ENCODE results near the gene OR6J1.
"Not testable (repeated sequence)": the region's sequence is repeated elsewhere in the genome, so short reads cannot be mapped to it uniquely, and the experiment has no call there.

Gene OR6J1

DNA sequence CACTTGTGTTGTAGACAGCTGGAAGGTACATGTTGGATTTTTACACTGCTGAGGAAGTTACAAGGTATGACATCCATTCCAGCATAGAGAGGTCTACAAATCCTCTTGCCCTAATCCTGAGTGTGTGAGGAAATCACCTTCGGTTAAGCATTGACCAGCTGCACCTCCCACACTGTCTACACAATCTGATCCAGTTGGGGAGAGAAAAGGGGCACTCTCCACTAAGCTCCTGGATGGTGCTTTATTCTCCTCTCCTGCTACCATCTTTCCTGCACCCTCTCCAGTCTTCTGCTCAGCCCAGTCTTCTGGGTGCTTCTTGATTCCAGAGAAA, at the start of gene OR6J1:
Gene OR6J1 (minus strand): TSS at position 48 of the 331 bp plus-strand sequence. CDS start 9,541 bp downstream, outside the sequence.
- DNase-seq, result no peak

DNA sequence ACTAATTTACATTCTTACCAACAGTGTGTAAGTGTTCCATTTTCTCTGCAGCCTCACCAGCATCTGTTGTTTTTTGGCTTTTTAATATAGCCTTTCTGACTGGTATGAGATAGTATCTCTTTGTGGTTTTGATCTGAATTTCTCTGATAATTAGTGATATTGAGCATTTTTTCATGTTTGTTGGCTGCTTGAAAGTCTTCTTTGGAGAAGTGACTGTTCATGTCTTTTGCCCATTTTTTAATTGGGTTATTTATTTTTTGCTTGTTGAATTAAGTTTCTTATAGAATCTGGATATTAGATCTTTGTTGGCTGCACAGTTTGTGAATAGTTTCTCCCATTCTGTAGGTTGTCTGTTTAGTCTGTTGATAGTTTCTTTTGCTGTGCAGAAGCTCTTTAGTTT, 48.0 kb upstream of the OR6J1 start:
- DNase-seq, result no peak

DNA sequence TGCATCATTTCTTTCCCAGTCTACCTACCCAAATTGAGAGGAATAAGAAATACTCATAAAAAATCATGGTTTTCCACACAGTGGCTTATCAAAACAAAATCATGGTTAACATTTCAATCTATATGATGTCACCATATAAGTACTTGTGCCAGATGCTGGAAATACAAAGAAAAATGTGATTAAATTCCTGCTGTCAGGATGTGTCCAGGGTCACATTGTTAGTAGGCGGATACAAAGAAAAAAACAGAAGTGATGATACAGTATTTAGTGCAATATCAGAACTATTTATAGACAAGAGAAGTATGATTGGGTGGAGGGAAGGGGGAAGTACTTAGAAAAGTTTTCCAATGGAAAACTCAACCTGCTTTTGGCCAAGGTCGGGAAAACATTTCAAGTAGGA, 47.0 kb upstream of the OR6J1 start:
- DNase-seq, result no peak

DNA sequence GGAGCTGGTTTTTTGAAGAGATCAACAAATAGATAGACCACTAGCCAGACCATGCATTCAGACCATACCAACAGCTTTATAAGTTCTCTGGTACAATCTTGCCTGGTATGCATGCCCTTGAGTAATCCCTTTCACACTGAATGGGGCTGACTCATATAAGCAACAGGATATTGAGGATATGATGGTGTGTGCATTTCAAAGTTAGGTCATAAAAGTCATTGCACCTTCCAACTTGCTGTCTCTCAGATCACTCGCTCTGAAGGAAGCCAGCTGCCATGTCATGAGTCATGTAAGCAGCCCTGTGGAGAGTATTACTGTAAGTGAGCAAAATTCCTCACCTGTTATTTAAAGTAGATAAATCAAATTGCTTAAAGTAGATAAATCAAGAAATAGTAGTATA, 45.0 kb upstream of the OR6J1 start:
- peak; percentile 58 for DNase-seq

DNA sequence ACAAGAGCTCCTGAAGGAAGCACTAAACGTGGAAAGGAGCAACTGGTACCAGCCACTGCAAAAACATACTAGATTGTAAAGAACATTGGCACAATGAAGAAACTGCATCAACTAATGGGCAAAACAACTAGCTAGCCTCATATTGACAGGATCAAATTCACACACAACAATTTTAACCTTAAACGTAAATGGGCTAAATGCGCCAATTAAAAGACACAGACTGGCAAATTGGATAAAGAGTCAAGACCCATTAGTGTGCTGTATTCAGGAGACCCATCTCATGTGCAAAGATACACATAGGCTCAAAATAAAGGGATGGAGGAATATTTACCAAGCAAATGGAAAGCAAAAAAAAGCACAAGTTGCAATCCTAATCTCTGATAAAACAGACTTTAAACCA, 43.8 kb upstream of the OR6J1 start:
- not testable (repeated sequence) for DNase-seq

DNA sequence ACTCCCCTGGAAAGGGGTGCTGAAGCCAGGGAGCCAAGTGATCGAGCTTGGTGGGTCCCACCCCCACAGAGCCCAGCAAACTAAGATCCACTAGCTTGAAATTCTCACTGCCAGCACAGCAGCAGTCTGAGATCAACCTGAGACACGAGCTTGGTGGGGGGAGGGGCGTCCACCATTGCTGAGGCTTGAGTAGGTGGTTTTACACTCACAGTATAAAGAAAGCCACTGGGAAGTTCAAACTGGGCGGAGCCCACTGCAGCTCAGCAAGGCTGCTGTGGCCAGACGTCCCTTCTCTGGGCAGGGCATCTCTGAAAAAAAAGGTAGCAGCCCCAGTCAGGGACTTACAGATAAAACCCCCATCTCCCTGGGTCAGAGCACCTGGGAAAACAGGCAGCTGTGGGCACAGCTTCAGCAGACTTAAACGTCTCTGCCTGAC, 42.0 kb upstream of the OR6J1 start:
- DNase-seq, result peak; percentile 52

DNA sequence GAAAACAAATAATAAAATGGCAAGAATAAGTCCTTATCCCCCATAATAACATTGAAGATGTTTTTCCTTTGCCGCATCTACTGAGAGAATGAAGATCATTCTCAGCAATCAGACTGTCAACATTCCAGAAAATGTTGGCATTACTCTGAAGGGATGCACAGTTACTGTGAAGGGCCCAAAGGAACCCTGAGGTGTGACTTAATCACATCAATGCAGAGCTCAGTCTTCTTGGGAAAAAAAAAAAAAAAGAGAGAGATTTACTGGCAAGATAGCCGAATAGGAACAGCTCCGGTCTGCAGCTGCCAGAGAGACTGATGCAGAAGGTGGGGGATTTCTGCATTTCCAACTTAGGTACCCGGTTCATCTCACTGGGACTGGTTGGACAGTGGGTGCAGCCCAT, 41.3 kb upstream of the OR6J1 start:
- no peak for DNase-seq

DNA sequence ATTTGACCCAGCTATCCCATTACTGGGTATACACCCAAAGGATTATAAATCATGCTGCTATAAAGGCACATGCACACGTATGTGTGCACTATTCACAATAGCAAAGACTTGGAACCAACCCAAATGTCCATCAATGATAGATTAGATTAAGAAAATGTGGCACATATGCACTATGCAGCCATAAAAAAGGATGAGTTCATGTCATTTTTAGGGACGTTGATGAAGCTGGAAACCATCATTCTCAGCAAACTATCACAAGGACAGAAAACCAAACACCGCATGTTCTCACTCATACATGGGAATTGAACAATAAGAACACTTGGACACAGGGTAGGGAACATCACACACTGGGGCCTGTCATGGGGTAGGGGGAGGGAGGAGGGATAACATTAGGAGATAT, 39.3 kb upstream of the OR6J1 start:
- DNase-seq, result not testable (repeated sequence)

DNA sequence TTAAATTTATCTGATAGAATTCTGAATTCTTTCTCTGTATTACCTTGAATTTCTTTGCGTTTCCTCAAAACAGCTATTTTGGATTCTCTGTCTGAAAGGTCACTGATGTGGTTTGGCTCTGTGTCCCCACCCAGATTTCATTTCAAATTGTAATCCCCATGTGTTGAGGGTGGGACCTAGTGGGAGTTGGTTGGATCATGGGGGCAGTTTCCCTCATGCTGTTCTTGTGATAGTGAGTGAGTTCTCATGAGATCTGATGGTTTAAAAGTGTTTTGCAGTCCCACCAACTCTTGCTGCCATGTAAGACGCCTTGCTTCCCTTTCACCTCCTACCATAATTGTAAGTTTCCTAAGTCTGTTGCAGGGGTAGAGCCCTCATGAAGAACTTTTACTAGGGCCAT, 34.1 kb upstream of the OR6J1 start:
- DNase-seq, result no peak

DNA sequence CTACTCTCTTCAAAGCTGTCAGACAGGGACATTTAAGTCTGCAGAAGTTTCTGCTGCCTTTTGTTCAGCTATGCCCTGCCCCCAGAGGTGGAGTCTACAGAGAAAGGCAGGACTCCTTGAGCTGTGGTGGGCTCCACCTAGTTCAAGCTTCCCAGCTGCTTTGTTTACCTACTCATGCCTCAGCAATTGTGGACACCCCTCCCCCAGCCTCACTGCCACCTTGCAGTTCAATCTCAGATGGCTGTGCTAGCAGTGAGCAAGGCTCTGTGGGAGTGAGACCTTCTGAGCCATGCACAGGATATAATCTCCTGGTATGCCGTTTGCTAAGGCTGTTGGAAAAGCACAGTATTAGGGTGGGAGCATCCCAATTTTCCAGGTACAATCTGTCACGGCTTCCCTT, 33.4 kb upstream of the OR6J1 start:
- not testable (repeated sequence) for DNase-seq

DNA sequence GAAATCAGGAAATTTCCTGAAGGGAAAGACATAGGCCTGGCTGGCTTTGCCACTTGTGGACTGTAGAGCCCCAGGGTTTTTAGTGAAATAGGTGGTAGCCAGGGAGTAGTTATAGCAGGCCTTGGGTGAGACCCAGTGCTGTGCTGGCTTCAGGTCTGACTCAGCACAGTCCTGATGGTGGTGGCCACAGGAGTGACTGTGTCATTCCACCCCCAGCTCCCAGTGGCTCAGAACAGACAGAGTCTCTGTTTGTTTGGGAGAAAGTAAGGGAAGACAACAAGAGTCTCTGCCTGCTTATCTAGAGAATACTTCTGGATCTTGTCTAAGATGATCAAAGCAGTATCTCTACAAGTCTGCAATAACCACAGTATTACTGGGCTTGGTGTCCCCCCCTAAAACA, 27.5 kb upstream of the OR6J1 start:
- no peak for DNase-seq

DNA sequence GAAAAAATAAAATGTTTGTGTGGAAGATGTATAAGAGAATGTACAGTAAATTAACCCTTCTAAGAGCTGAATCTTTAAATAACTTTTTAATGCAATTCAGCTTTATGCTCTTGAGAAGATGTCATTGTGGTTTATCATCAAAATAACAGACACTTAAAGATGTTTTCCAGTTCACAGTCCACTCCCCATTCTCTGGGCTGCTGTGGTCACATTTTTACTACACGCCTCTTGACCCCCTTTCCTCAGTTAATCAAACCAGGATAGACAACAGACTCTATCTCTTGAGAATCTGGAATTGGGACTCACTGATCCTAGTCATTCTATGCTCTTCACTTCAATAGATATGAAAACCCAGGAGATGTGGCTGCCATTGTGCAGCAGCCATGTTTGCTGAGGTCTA, 24.7 kb upstream of the OR6J1 start:
- DNase-seq, result no peak

DNA sequence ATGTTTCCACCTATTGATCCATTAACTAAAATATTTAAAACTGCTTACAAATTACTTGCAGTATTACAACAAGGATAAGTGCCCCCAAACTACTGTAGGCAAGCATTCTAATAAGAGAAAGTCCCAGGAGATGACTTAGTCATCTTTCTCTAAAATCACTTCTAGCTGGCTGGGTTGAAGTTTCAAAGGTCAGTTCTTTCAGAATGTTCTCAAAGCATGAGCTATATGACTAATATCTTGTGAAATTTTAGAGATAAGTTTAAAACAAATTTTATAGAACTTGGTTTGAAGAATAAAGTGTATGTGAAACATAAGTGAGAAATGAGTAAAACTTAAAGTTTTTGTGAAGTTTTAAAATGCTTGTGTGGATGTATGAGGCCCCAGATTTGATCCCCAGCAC, 24.3 kb upstream of the OR6J1 start:
- no peak for DNase-seq

DNA sequence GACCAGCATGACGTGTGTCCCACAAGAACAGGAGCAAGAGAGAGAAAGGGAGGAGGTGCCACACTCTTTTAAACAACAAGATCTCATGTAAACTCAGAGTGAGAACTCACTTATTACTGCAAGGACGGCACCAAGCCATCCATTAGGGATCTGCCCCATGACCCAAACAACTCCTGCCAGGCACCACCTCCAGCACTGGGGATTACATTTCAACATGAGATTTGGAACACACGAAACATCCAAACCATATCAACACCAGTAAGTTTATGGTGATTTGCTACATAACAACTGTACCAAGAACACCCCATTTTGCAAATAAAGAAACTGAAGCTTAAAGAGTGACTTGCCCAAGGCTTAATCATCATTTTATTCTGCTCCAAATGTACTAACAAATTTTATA, 23.7 kb upstream of the OR6J1 start:
- no peak for DNase-seq

DNA sequence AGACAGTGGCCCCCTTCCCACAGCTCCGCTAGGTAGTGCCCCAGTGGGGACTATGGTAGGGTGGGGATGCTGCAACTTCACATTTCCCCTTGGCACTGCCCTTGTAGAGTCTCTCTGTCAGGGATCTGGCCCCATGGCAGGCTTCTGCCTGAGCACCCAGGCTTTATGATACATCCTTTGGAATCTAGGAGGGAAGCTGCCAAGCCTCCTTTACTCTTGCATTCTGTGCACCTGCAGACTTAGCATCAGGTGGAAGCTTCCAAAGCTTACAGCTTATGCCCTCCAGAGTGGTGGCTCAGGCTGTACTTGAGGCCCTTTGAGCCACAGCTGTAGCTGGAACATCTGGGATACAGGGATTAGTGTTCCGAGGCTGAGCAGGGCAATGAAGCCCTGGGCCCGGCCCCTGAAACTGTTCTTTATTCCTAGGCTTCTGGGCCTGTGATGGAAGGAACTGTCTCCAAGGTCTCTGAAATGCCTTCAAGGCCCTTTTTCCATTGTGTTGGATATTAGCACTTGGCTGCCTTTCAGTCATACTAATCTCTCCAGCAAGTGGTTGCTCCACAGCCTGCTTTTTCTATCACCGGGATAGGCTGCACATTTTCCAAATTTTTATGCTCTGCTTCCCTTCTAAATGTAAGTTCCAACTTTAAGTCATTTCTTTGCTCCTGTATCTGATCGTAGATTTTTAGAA, 22.2 kb upstream of the OR6J1 start:
- no peak for DNase-seq

DNA sequence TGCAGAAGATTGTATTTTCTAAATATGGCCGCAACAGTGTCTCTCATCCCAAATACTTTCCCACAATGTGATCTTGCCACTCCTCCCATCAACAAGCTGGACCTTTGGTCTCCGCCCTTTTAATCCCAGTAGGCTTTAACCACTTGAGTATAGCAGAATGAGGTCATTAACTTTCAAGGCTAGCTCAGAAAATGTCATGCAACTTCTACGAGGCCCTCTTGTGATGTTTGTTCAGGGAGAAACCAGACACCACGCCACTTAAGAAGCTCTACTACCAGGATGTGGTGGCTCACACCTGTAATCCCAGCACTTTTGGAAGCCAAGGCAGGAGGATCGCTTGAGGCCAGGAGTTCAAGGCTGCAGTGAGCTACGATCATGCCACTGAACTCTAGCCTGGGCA, 20.1 kb upstream of the OR6J1 start:
- no peak for DNase-seq

DNA sequence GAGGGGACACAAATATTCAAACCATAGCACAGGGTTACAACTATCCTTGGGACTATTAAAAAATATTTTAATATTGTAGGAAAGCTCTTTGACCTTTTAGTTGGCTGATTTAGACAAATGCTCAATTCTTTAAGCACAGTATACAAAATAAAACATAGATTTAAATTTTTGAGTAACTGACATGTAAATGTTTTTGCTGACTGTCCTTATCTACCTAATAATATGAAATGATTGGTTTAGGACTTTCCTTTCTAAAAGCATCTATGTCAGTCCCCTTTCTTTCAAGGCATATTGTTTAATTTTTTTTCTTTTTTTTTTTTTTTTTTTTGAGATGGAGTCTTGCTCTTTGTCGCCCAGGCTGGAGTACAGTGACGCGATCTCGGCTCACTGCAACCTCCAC, 16.5 kb upstream of the OR6J1 start:
- no peak for DNase-seq

DNA sequence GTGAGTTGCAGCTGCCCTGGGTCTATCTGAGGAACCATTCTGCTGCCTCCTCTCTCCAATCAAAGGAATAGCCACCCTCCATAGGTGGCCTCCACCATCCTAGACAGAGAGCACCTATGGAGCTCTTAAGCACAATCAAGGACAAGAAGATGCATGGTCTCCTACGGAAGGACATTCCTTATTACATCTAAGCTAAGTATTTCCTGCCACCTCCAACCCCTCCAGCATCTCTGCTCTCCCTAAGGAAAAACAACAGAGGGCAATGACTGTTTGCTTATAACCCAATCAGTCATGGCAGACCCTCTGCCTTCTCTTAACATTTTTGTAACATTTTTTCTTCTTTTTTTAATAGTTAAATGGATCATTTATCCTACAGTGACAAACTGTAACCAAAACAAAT, 14.8 kb upstream of the OR6J1 start:
- DNase-seq, result no peak

DNA sequence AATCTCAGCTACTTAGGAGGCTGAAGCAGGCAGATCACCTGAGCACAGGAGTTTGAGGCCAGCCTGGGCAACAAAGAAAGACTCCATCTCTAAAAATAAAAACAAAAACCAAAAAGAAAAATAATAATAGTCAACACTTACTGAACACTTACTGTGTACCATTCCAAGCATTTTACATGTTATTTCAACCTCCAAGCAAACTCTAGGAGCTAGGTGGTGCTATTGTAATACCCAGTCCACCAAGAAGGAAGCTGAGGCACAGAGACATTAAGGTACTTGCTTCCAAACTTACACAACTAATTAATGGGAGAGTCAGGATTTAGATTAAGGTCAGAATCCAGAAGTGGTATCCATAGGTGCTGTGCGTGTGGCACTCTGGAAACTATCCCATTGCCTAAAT, 13.7 kb upstream of the OR6J1 start:
- DNase-seq, result no peak

DNA sequence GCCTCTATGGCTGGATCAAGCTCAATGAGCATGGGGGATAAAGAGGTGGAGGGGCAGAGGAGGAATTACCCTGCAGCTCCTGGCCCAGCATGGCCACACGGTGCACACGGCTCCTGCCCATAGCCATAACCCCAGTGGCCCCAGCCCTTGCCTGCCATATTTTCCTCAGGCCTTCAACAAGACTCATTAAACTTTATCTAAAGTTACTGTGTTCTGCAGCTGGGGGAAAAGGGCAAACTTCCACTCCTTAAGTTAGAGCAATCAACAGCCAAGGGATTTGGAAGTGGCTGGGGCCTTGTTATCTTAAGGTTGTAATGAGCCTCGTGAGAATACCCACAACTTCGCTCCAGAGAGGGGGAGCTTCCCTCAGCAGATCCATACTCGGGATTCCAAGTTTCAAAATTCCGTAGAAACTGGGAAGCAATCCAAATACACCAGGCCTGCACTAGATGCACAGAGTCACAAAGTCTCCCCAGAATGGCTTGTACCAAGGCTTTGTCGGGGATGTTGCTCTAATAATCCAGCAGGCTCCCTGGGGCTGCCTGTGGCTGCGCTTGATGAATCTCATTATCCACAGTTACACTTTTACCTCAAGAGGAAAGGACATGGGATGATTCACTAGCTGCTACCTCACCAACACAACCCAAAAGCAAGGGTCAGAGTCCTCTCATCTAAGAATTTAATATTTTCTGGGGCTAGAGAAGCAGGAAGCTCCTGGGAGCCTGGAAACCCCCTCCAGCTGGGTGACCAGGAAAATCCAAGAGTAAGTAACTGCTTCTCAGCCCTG, 13.0 kb upstream of the OR6J1 start:
- no peak for DNase-seq

DNA sequence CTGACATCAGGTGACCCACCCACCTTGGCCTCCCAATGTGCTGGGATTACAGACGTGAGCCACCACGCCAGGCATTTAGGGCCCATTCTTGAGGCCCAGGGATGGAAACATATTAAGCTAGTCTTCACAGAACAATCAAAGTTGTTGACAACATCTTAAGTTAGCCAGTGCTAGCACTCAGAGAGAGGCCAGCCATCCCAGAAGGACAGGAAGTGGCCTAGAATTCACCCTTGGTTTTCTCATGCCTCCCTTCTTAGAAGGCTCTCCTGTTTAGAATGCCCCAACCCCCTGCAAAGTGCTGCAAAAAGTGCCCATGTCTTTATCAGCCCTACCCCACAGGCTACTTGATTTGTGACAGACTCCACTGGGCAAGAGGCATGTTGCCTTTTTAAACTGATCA, 12.1 kb upstream of the OR6J1 start:
- DNase-seq, result no peak

DNA sequence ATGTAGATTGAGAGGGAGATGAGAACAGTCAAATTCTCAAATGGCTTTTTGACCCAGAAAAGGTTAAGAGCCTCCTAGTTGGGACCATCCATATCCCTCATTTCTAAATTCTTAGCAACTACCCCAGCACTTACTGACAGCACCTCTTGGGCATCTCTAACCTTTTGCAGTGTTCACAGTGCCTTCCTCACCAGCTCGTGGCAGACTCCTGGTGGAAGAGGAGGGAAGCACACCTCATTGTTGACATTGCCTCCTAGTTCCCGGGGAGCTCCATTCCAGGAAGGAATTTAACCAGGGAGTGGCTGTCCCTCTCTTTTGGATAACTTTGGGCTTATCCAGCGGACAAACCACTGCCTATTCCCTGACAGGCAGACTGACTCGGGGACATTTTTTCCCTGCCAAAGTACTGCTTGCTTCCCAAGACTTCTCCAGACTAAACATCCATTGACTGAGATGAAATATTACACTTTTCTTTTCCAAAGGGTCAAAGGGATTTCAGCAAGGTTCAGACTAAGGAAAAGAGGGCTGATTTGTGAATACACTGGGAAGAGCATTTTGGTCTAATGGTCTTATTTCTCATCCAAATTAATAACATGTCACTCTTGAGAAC, 9.0 kb upstream of the OR6J1 start:
- peak; percentile 36 for DNase-seq

DNA sequence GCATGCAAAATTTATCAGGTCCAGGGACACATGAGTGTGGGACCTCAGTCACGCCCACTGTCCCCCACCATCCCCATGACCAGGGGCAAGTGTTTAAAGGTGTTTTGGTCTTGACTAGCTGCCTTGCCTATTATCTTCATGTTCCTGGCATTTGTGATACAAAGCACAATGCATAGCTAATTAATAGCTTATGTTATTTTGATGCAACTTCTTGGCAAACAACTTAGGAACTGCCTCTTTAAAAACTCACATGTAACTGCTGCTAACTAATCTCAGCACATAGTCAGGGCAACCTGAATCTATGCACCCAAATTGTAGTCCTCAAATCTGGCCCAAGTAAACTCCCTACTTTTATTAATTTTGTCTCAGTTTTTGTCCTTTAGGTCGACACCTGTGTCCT, 7.4 kb upstream of the OR6J1 start:
- no peak for DNase-seq

DNA sequence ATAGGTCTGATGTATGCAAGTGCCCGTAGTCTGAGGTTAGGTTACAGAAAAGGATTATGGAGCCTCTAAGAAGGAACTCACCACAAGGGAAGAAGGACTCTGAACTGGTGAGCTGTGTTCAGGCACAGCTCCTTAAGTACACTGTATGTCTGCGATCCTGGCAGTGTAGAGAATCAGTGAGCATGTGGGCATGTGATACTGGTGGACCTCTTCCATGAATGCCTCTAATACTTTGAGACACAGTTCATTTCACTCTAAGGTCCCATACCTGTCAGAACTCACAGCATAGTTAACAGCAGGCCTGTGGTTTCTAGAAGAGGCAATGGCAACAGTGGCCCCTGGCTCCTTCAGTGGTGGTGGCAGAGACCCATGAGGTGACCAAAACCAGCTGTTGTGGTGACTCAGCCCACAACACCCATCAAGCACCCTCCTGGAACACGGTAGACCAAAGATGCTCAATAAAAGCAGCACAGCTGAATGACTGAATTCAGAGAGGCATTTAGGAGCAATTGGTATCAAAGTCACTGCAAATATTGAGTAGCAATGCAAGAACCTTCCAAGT, 6.9 kb upstream of the OR6J1 start:
- peak; percentile 72 for DNase-seq

All from NK-92 treated with Interleukin-12 subunit alpha and Interleukin-12 subunit beta, amount 100 ng/mL, for 24 hours (cell line).